Kidney (tissue), 14 donors: ENCODE results near the gene CREB3L2. TPM values are rescaled to one million over a fixed set of nuclear protein-coding genes. Genes with fewer than 3 reads are reported as not detected.

ENCODE experiments used
- DNase-seq, 5 donors: peaks; one replicate each; pipeline ENCODE4 v3.0.0-alpha.2; 2013 to 2020
- FAIRE-seq: peaks from 2 replicates; lab custom pipeline; 2012; peaks lifted over from hg19 to GRCh38; lab: Jason Lieb, UNC
- H3K27ac ChIP-seq, 2 donors: one replicate each; pipeline ENCODE4 v1.7.0; 2013; ENCODE audit warnings: low read depth in 2 of 2, low read length in 2 of 2, inconsistent platforms in 1 of 2
- H3K27me3 ChIP-seq: one replicate; pipeline ENCODE4 v1.7.1; 2013; ENCODE audit warnings: low read length, inconsistent platforms; ENCODE audit not compliant: control insufficient read depth, insufficient read depth
- H3K36me3 ChIP-seq, 3 donors: one replicate each; pipeline versions ENCODE4 v1.7.0 to v1.7.1; 2013; ENCODE audit warnings: low read length in 3 of 3, control low read depth in 1 of 3, inconsistent platforms in 1 of 3; ENCODE audit not compliant: insufficient read depth in 3 of 3, control insufficient read depth in 2 of 3
- H3K4me1 ChIP-seq, 3 donors: one replicate each; pipeline versions ENCODE4 v1.7.0 to v1.7.1; 2013; ENCODE audit warnings: low read length in 3 of 3, inconsistent platforms in 1 of 3, low read depth in 1 of 3; ENCODE audit not compliant: control insufficient read depth in 2 of 3, insufficient read depth in 2 of 3
- H3K4me3 ChIP-seq, 3 donors: one replicate each; pipeline versions ENCODE4 v1.7.0 to v1.8.1; 2013; ENCODE audit warnings: low read length in 3 of 3, control low read depth in 1 of 3, inconsistent platforms in 1 of 3
- H3K9ac ChIP-seq, 3 donors: one replicate each; pipeline versions ENCODE4 v1.7.0 to v1.7.1; 2013; ENCODE audit warnings: low read length in 3 of 3, control low read depth in 1 of 3, inconsistent platforms in 1 of 3
- H3K9me3 ChIP-seq, 3 donors: one replicate each; pipeline versions ENCODE4 v1.7.0 to v1.7.1; 2013; ENCODE audit warnings: low read length in 3 of 3, control low read depth in 1 of 3, inconsistent platforms in 1 of 3; ENCODE audit not compliant: control insufficient read depth in 2 of 3, insufficient read depth in 1 of 3
- CTCF ChIP-seq: IDR thresholded peaks from 3 replicates; pipeline ENCODE4 v1.5.1; 2012; ENCODE audit warnings: mild to moderate bottlenecking, moderate library complexity, borderline replicate concordance; ENCODE audit not compliant: insufficient read depth; ENCODE audit errors: extremely low read depth
- intact Hi-C: fragments of 100-400 bp; cut with DNase I; formaldehyde crosslinking; loops from one replicate; pipeline ENCODE4 v1.11.1; 2022
- polyA plus RNA-seq: library from polyadenylated mRNA; stranded (reverse); fragments of 350-450 nt; fragmentation: Illumina TruSeq; extraction: RNeasy Lipid Tissue Mini Kit (QIAGEN cat#74804); gene quantifications from one replicate; pipeline ENCODE4 v1.2.3, GENCODE V29; 2014; ENCODE audit warnings: low read depth, low replicate concordance; ENCODE audit not compliant: insufficient read depth
- total RNA-seq: library from RNA; stranded (reverse); fragmentation: NEBNext Ultra II Directional; extraction: Animal tissue kit (Norgen Biotek cat#: 25700); gene quantifications from one replicate; pipeline ENCODE4 v1.2.1, GENCODE V29; 2021
- donor health status: control.
- donor health status: control.
- donor health status: control.
- donor health status: control.
- donor health status: control.
- donor health status: DM: yes; HTN: yes; CAD: no.
- donor health status: Normal renal cell carcinoma (clear cell type).

Gene CREB3L2
- total and polyA plus RNA-seq, 2 donors from 2014 or later = 18.5 to 114 TPM

DNA sequence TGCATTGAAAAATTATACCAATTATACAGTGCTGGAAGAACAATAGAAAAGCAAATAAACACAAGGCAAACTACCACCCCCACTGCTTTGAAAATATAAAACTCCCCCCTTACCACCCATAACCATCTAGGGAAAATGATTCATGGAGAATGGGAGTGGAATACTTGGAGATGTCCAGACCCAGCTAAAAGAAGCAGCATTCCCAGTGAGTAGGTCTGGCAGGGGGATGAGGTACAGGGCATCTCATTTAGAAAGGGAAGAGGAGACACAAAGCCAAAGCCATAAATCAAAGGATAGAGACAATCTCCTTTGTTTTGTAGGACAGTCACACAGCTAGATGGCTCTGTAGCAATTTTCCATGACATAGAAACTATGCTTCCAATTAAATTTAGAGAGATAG is 119.1 kb downstream of the CREB3L2 start:
- Histone ChIP-seq H3K9ac (no peak overlapping the region), H3K4me1 (no peaks in the 10 kb centered on the region), H3K36me3 (peaks cover 10 to 58% (median 33%) of the 10 kb centered on the region in 3 donors), H3K9me3 (no peaks in the 10 kb centered on the region), H3K4me3 (no peak overlapping the region), H3K27me3 (no peaks in the 10 kb centered on the region), H3K27ac (no peak overlapping the region)
- DNase-seq (no peak), FAIRE-seq (no peak)
- TF ChIP-seq CTCF = no peak
- intact Hi-C loops = no loop called here

GRCh38 chr7:137882261-137882668 is 119.6 kb downstream of the CREB3L2 start:
- H3K9ac ChIP-seq = no peak overlapping the region
- H3K36me3 ChIP-seq = peaks cover 10 to 58% (median 33%) of the 10 kb centered on the region in 3 donors
- DNase-seq (no peak), FAIRE-seq (no peak)
- H3K9me3 ChIP-seq = no peaks in the 10 kb centered on the region
- intact Hi-C loops = no loop called here
- TF ChIP-seq CTCF = no peak
- no peak overlapping the region for H3K27ac ChIP-seq
- no peaks in the 10 kb centered on the region for H3K27me3 ChIP-seq
- H3K4me3 ChIP-seq = no peak overlapping the region
- no peaks in the 10 kb centered on the region for H3K4me1 ChIP-seq

DNA sequence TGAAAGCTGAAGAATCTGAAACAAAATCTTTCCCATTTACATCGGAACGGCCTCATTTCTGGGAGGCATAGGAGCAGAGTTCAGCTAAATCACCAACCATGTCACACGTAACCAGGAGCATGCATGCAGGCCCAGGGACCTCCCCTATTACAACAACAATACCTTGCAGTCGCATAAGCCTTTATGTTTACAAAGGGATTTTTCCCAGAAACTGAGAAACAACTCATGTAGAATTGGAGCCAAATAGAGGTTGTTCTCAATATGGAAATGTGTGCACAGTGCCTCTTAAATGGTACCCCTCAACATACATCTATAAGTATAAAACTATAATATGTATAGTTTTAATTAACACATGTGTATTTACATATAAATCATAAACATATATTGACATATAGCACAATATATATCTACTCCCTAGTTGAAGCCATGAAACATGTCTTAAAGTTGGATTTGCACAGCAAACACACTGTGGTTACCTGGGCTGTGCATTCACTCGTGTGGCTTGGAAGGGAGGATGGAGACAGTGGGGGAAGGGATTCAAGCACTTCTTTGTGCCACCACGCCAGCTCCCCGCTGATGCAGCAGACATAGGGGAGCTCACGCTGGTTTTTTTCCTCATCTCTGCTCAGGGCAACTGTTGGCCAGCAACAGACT is 120.2 kb downstream of the CREB3L2 start:
- intact Hi-C loops = no loop called here
- Histone ChIP-seq H3K36me3 (peaks cover 10 to 58% (median 33%) of the 10 kb centered on the region in 3 donors), H3K27ac (no peak overlapping the region), H3K9me3 (no peaks in the 10 kb centered on the region), H3K9ac (no peak overlapping the region), H3K4me1 (no peaks in the 10 kb centered on the region), H3K27me3 (no peaks in the 10 kb centered on the region), H3K4me3 (no peak overlapping the region)
- TF ChIP-seq CTCF = no peak
- no peak for DNase-seq
- FAIRE-seq = no peak

- intact Hi-C loops = no loop called here
- TF ChIP-seq CTCF = no peak
- no peak for FAIRE-seq
- no peaks in the 10 kb centered on the region for H3K9me3 ChIP-seq
- peaks cover 0 to 2% (median 0%) of the 10 kb centered on the region in 3 donors for H3K4me1 ChIP-seq
- DNase-seq = no peak
- H3K4me3 ChIP-seq = no peak overlapping the region
- peaks cover 10 to 51% (median 29%) of the 10 kb centered on the region in 3 donors for H3K36me3 ChIP-seq
- H3K27ac ChIP-seq = no peak overlapping the region
- no peak overlapping the region for H3K9ac ChIP-seq
- no peaks in the 10 kb centered on the region for H3K27me3 ChIP-seq
These were observed 121.5 kb downstream of the CREB3L2 start for GRCh38 chr7:137880432-137880831.
